ENCODE results near the gene FAM217B. TPM values are rescaled to one million over a fixed set of nuclear protein-coding genes. Genes with fewer than 3 reads are reported as not detected.

The FAM217B gene
- total RNA-seq, 1 experiment from 2014 or later = 7.2 TPM

DNA sequence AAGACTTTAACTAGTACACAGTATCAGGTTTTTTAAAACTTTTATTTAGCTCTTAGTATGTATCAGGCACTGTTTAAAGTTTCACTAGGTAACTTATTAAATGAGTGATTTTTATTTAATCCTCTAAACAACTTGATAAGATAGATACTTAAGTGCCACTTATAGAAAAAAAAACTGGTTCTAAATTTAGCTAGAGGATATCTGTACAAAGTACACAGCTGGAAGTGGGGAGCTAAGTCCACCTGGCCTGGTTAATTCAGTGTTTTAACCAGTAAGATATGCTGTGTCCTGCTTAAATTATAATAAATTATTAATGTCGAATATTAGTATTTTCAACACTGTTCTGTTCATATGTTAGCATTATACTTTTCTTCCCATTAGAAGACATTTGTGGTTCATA is 44.3 kb upstream of the FAM217B start:
- H3K27ac ChIP-seq (ENCODE audit: low read length) = no peak overlapping the region
- no peak for DNase-seq
- no peaks in the 10 kb centered on the region for H3K9me2 ChIP-seq (replicated peaks; ENCODE audit: low read length)
- no peak for ATAC-seq
- intact Hi-C loops (cut with micrococcal nuclease) = no loop called here
- no peaks in the 10 kb centered on the region for H4K20me1 ChIP-seq (ENCODE audit: low read length)
- no peaks in the 10 kb centered on the region for H3K79me2 ChIP-seq (ENCODE audit: low read length)
- no peak overlapping the region for H2AFZ ChIP-seq (ENCODE audit: low read length)
- H3K9ac ChIP-seq (ENCODE audit: low read length) = no peak overlapping the region
- no peaks in the 10 kb centered on the region for H3F3A ChIP-seq (ENCODE audit: low read length, unreplicated experiment)
- H3K36me3 ChIP-seq (ENCODE audit: low read depth, low read length) = no peaks in the 10 kb centered on the region
- H3K27me3 ChIP-seq (ENCODE audit: low read length) = no peaks in the 10 kb centered on the region
- TF ChIP-seq EZH2 (IDR thresholded peaks at IDR 0.05; ENCODE audit: low read length, unreplicated experiment) = no peak
- TF ChIP-seq, protein P1, sequence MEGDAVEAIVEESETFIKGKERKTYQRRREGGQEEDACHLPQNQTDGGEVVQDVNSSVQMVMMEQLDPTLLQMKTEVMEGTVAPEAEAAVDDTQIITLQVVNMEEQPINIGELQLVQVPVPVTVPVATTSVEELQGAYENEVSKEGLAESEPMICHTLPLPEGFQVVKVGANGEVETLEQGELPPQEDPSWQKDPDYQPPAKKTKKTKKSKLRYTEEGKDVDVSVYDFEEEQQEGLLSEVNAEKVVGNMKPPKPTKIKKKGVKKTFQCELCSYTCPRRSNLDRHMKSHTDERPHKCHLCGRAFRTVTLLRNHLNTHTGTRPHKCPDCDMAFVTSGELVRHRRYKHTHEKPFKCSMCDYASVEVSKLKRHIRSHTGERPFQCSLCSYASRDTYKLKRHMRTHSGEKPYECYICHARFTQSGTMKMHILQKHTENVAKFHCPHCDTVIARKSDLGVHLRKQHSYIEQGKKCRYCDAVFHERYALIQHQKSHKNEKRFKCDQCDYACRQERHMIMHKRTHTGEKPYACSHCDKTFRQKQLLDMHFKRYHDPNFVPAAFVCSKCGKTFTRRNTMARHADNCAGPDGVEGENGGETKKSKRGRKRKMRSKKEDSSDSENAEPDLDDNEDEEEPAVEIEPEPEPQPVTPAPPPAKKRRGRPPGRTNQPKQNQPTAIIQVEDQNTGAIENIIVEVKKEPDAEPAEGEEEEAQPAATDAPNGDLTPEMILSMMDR (conservative IDR thresholded peaks at IDR 0.05; ENCODE audit: low read depth, low read length) = no peak
- TF ChIP-seq EZH2phosphoT487 (IDR thresholded peaks at IDR 0.05; ENCODE audit: borderline replicate concordance, low read length) = no peak
- no peaks in the 10 kb centered on the region for H3K4me1 ChIP-seq (ENCODE audit: insufficient read depth, low read length)
- no TSS peak for BruUV-seq (replicated peaks)
- H3K4me2 ChIP-seq (ENCODE audit: low read length) = no peak overlapping the region
- no peak overlapping the region for H3K4me3 ChIP-seq (ENCODE audit: low read length)
- ChIA-PET POLR2A (ENCODE audit: unreplicated experiment) (no interaction called here), CTCF (no interaction called here)
- no peaks in the 10 kb centered on the region for H3K9me3 ChIP-seq (ENCODE audit: low read length)

- H3K27ac ChIP-seq (ENCODE audit: low read length) = no peak overlapping the region
- no peaks in the 10 kb centered on the region for H3K79me2 ChIP-seq (ENCODE audit: low read length)
- no peak overlapping the region for H3K9ac ChIP-seq (ENCODE audit: low read length)
- CTCF ChIA-PET = no interaction called here
- intact Hi-C loops (cut with micrococcal nuclease) = loop anchor here (1.0 kb wide), 1 partner anchor 24 kb away; no protein-coding TSS in a partner anchor
- ATAC-seq (peak; percentile 70), DNase-seq (no peak)
- no peaks in the 10 kb centered on the region for H3K27me3 ChIP-seq (ENCODE audit: low read length)
- peaks cover 4% of the 10 kb centered on the region; the same call in 1 of the 2 replicates for H3K4me1 ChIP-seq (ENCODE audit: insufficient read depth, low read length)
- POLR2A ChIA-PET (ENCODE audit: unreplicated experiment) = no interaction called here
- no peak overlapping the region for H3K4me2 ChIP-seq (ENCODE audit: low read length)
- no peak overlapping the region for H3K4me3 ChIP-seq (ENCODE audit: low read length)
- H4K20me1 ChIP-seq (ENCODE audit: low read length) = no peaks in the 10 kb centered on the region
- no peak overlapping the region for H2AFZ ChIP-seq (ENCODE audit: low read length)
- H3K36me3 ChIP-seq (ENCODE audit: low read depth, low read length) = no peaks in the 10 kb centered on the region
- H3K9me3 ChIP-seq (ENCODE audit: low read length) = no peaks in the 10 kb centered on the region
- H3F3A ChIP-seq (ENCODE audit: low read length, unreplicated experiment) = no peaks in the 10 kb centered on the region
- H3K9me2 ChIP-seq (replicated peaks; ENCODE audit: low read length) = no peaks in the 10 kb centered on the region
- TF ChIP-seq EZH2 (IDR thresholded peaks at IDR 0.05; ENCODE audit: low read length, unreplicated experiment) (no peak), EZH2phosphoT487 (IDR thresholded peaks at IDR 0.05; ENCODE audit: borderline replicate concordance, low read length) (no peak)
- TF ChIP-seq, protein P1 (conservative IDR thresholded peaks at IDR 0.05; ENCODE audit: low read depth, low read length) = no peak
- BruUV-seq (replicated peaks) = no TSS peak
Observed at GRCh38 chr20:59902470-59902869, 37.7 kb upstream of the FAM217B start.

GRCh38 chr20:59903621-59904020 is 36.6 kb upstream of the FAM217B start:
- H4K20me1 ChIP-seq (ENCODE audit: low read length) = no peaks in the 10 kb centered on the region
- H3F3A ChIP-seq (ENCODE audit: low read length, unreplicated experiment) = no peaks in the 10 kb centered on the region
- H2AFZ ChIP-seq (ENCODE audit: low read length) = no peak overlapping the region
- ChIA-PET POLR2A (ENCODE audit: unreplicated experiment) (no interaction called here), CTCF (no interaction called here)
- DNase-seq (no peak), ATAC-seq (no peak)
- H3K79me2 ChIP-seq (ENCODE audit: low read length) = no peaks in the 10 kb centered on the region
- intact Hi-C loops (cut with micrococcal nuclease) = no loop called here
- no peak overlapping the region for H3K4me2 ChIP-seq (ENCODE audit: low read length)
- peaks cover 9% of the 10 kb centered on the region for H3K4me1 ChIP-seq (ENCODE audit: insufficient read depth, low read length)
- no peak overlapping the region for H3K27ac ChIP-seq (ENCODE audit: low read length)
- no peak overlapping the region for H3K4me3 ChIP-seq (ENCODE audit: low read length)
- no peaks in the 10 kb centered on the region for H3K36me3 ChIP-seq (ENCODE audit: low read depth, low read length)
- BruUV-seq (replicated peaks) = no TSS peak
- no peaks in the 10 kb centered on the region for H3K9me3 ChIP-seq (ENCODE audit: low read length)
- TF ChIP-seq EZH2 (IDR thresholded peaks at IDR 0.05; ENCODE audit: low read length, unreplicated experiment) (no peak), EZH2phosphoT487 (IDR thresholded peaks at IDR 0.05; ENCODE audit: borderline replicate concordance, low read length) (no peak)
- TF ChIP-seq, protein P1 (conservative IDR thresholded peaks at IDR 0.05; ENCODE audit: low read depth, low read length) = no peak
- H3K27me3 ChIP-seq (ENCODE audit: low read length) = no peaks in the 10 kb centered on the region
- H3K9ac ChIP-seq (ENCODE audit: low read length) = no peak overlapping the region
- H3K9me2 ChIP-seq (replicated peaks; ENCODE audit: low read length) = no peaks in the 10 kb centered on the region

Data from PC-3 (cell line).